Endothelial cell of umbilical vein (primary cell): ENCODE results near the gene ZNF555.

Experiments used
- EZH2 ChIP-seq: IDR thresholded peaks from 2 replicates; pipeline ENCODE4 v1.6.1; 2012; ENCODE audit warnings: borderline replicate concordance, low read depth, mild to moderate bottlenecking, moderate library complexity, low read length, inconsistent platforms; ENCODE audit not compliant: severe bottlenecking
- FOS ChIP-seq: IDR thresholded peaks from 2 replicates; pipeline ENCODE4 v1.6.1; 2011; ENCODE audit warnings: mild to moderate bottlenecking, low read length, moderate library complexity, borderline replicate concordance; ENCODE audit not compliant: insufficient read depth
- JUN ChIP-seq: IDR thresholded peaks from 2 replicates; pipeline ENCODE4 v1.6.1; 2011; ENCODE audit warnings: borderline replicate concordance, low read depth; ENCODE audit not compliant: insufficient read length, insufficient read depth
- MYC ChIP-seq: IDR thresholded peaks from one replicate; pipeline ENCODE4 v1.6.1; 2011; ENCODE audit warnings: mild to moderate bottlenecking, low read depth, low read length
- POLR2A ChIP-seq: IDR thresholded peaks from 2 replicates; pipeline ENCODE4 v1.6.1; 2012; ENCODE audit warnings: low read depth, mild to moderate bottlenecking, control low read depth, low read length
- POLR2AphosphoS5 ChIP-seq: IDR thresholded peaks from 2 replicates; pipeline ENCODE4 v1.6.1; 2012; ENCODE audit warnings: low read depth, mild to moderate bottlenecking, control low read depth, low read length, moderate library complexity; ENCODE audit not compliant: insufficient read depth
- TF ChIP-seq, protein P1 (sequence below), 2 donors: IDR thresholded peaks; 1 replicate in 1 of 2; 2 replicates in 1 of 2; pipeline ENCODE4 v1.5.1; 2011; ENCODE audit warnings: low read length in 2 of 2, mild to moderate bottlenecking in 2 of 2, moderate library complexity in 2 of 2, control low read depth in 1 of 2, inconsistent platforms in 1 of 2, low read depth in 1 of 2; ENCODE audit not compliant: insufficient read depth in 1 of 2; ENCODE audit errors: extremely low read depth in 1 of 2
- TF ChIP-seq, protein P2 (sequence below): IDR thresholded peaks from 2 replicates; pipeline ENCODE4 v1.6.1; 2011; ENCODE audit not compliant: insufficient read depth, insufficient read length

DNA sequence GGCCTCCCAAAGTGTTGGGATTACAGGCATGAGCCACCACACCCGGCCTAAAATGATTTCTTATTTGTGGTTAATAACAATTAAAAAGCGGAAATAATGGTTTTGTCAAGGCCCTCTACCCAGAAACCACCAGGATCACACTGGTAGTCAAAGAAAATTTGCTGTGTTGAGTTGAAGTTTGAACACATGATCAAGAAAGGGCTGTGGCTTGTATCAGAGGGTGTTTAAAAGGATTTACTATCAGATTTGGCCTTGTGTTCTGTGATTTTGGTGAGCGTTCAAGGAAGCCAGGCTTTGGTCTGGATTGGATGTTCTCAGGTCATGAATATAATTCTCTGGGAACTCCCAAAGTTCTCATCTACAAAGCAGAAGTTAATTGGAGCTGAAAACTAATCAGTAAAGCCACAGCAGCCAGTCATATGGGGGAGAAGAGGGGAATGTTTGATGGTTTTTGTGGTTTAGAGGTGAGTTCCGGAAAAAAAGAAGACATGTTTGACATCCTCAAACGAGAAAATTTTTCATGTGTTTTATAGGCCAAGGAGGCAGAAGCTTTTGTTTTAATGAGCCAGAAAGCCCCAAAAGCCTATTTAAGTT, 15.3 kb downstream of the ZNF555 start:
- TF ChIP-seq POLR2A: no peak
- TF ChIP-seq, protein P1, sequence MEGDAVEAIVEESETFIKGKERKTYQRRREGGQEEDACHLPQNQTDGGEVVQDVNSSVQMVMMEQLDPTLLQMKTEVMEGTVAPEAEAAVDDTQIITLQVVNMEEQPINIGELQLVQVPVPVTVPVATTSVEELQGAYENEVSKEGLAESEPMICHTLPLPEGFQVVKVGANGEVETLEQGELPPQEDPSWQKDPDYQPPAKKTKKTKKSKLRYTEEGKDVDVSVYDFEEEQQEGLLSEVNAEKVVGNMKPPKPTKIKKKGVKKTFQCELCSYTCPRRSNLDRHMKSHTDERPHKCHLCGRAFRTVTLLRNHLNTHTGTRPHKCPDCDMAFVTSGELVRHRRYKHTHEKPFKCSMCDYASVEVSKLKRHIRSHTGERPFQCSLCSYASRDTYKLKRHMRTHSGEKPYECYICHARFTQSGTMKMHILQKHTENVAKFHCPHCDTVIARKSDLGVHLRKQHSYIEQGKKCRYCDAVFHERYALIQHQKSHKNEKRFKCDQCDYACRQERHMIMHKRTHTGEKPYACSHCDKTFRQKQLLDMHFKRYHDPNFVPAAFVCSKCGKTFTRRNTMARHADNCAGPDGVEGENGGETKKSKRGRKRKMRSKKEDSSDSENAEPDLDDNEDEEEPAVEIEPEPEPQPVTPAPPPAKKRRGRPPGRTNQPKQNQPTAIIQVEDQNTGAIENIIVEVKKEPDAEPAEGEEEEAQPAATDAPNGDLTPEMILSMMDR (IDR thresholded peaks at IDR 0.05; ENCODE audit: extremely low read depth in 1 of 2, insufficient read depth in 1 of 2, low read depth in 1 of 2, low read length in 2 of 2): no peak
- TF ChIP-seq JUN: no peak
- TF ChIP-seq FOS: no peak
- TF ChIP-seq POLR2AphosphoS5: no peak
- TF ChIP-seq, protein P2, sequence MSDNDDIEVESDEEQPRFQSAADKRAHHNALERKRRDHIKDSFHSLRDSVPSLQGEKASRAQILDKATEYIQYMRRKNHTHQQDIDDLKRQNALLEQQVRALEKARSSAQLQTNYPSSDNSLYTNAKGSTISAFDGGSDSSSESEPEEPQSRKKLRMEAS: no peak
- TF ChIP-seq EZH2: no peak
- TF ChIP-seq MYC: no peak
